Esophagus muscularis mucosa (tissue), 4 donors: ENCODE data around the gene ROBO4. TPM values are rescaled to one million over a fixed set of nuclear protein-coding genes. Genes with fewer than 3 reads are reported as not detected.
A peak's percentile ranks its signal among the peaks of the same experiment; 100 is the strongest.

ENCODE experiments used
- DNase-seq: peaks from one replicate; pipeline ENCODE4 v3.0.0-alpha.2; 2017; ENCODE audit errors: extremely low spot score
- H3K27ac ChIP-seq, 4 donors: fragments of 200-600 bp; sonication (generic); replicated peaks in 1 of 4; 1 replicate in 3 of 4; 2 replicates in 1 of 4; pipeline ENCODE4 v1.5.1; 2016 to 2019; ENCODE audit warnings: mild to moderate bottlenecking in 1 of 4
- H3K27me3 ChIP-seq, 4 donors: fragments of 200-600 bp; sonication (generic); one replicate each; pipeline versions ENCODE4 v1.5.1 to v1.6.0; 2016 to 2019
- H3K36me3 ChIP-seq, 4 donors: fragments of 200-600 bp; sonication (generic); one replicate each; pipeline ENCODE4 v1.5.1; 2016 to 2019
- H3K4me1 ChIP-seq, 4 donors: fragments of 200-600 bp; sonication (generic); one replicate each; pipeline ENCODE4 v1.5.1; 2016 to 2019
- H3K4me3 ChIP-seq, 4 donors: fragments of 200-600 bp; sonication (generic); 1 replicate in 2 of 4; 2 replicates in 2 of 4; pipeline ENCODE4 v1.5.1; 2016 to 2019; ENCODE audit warnings: mild to moderate bottlenecking in 4 of 4, moderate library complexity in 1 of 4
- H3K9me3 ChIP-seq, 4 donors: fragments of 200-600 bp; sonication (generic); 1 replicate in 3 of 4; 2 replicates in 1 of 4; pipeline ENCODE4 v1.5.1; 2016 to 2019
- EP300 ChIP-seq: sonication (generic); formaldehyde crosslinking; IDR thresholded peaks from one replicate; pipeline ENCODE4 v1.6.1; 2017; ENCODE audit warnings: antibody characterized with exemption
- POLR2A ChIP-seq: fragments of 450-650 bp; IDR thresholded peaks from one replicate; pipeline ENCODE4 v1.6.1; 2017; ENCODE audit warnings: antibody characterized with exemption, moderate library complexity, mild to moderate bottlenecking, low read depth
- POLR2AphosphoS5 ChIP-seq, 2 donors: sonication (generic); formaldehyde crosslinking; IDR thresholded peaks; one replicate each; pipeline ENCODE4 v1.6.1; 2017; ENCODE audit warnings: antibody characterized with exemption in 2 of 2
- WGBS: methylation state at CpG from one replicate; pipeline ENCODE4 v1.1.5; 2018; 5-methylcytosine and 5-hydroxymethylcytosine counted together
- intact Hi-C: fragments of 100-400 bp; cut with DNase I; formaldehyde crosslinking; loops from one replicate; pipeline ENCODE4 v1.15.1; 2023
- total RNA-seq, 4 donors: library from RNA; depleted of rRNA; stranded (reverse); fragments of >200 nt; gene quantifications; one replicate each; pipeline versions ENCODE4 v1.1.0 to v1.2.1, GENCODE V29; 2016
- TF ChIP-seq, protein P1 (sequence below), 3 experiments: fragments of 200-600 bp in 2 of 3; fragments of 450-650 bp in 1 of 3; sonication (generic) in 2 of 3; IDR thresholded peaks; one replicate each; pipeline ENCODE4 v1.5.1; 2017 to 2019; ENCODE audit warnings: antibody characterized with exemption in 3 of 3, mild to moderate bottlenecking in 2 of 3, moderate library complexity in 1 of 3

The ROBO4 gene
- total RNA-seq, 4 donors from 2014 or later = 16.2 to 49.8 (median 36.7) TPM

DNA sequence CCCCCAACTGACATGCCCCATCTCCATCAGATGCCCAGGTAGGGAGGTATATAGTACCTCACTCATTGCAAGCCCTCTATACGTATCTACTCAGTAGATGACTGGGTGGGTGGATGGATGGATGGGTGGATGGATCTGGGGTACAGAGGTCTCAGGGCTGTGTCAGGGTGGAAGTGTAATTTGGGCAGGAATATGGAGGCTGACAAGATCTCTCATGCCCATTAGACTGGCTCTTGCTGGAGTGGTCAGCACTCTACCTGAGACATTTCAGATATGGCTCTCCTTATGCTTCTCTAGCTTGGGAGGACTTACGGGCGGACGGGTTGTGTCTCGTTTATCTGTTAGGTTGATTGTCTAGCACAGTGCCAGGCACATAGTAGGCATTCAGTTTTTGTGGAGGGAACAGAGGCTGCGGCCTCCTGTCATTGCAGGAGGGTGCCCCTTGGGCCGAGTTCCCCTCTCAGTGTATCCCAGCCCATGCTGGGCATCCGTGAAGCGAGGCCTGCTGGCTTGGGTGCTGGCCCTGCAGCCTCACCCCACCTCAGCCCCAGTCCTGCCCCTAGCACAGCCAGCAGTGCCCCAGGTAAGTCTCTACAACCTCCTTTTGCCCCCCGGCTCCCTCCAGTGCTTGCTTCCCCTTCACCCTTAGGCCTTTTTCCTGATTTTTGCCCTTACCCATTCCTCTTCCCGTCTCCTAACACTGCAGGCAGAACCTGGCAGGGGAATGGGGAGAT lies 18.7 kb downstream of the ROBO4 start:
- intact Hi-C loops = loop anchor here (5.0 kb wide), 1 partner anchor 73 kb away; the partner anchor contains the start of gene CCDC15
- peaks cover 0 to 11% (median 0%) of the 10 kb centered on the region in 4 donors for H3K27me3 ChIP-seq
- no peak overlapping the region for H3K27ac ChIP-seq
- H3K4me3 ChIP-seq = no peak overlapping the region
- WGBS = 93% methylated on average over 11 of the region's 11 CpGs
- H3K9me3 ChIP-seq = no peaks in the 10 kb centered on the region
- no peak for TF ChIP-seq POLR2AphosphoS5 (IDR thresholded peaks at IDR 0.05)
- no peak for TF ChIP-seq EP300
- no peak for TF ChIP-seq POLR2A
- TF ChIP-seq, protein P1, sequence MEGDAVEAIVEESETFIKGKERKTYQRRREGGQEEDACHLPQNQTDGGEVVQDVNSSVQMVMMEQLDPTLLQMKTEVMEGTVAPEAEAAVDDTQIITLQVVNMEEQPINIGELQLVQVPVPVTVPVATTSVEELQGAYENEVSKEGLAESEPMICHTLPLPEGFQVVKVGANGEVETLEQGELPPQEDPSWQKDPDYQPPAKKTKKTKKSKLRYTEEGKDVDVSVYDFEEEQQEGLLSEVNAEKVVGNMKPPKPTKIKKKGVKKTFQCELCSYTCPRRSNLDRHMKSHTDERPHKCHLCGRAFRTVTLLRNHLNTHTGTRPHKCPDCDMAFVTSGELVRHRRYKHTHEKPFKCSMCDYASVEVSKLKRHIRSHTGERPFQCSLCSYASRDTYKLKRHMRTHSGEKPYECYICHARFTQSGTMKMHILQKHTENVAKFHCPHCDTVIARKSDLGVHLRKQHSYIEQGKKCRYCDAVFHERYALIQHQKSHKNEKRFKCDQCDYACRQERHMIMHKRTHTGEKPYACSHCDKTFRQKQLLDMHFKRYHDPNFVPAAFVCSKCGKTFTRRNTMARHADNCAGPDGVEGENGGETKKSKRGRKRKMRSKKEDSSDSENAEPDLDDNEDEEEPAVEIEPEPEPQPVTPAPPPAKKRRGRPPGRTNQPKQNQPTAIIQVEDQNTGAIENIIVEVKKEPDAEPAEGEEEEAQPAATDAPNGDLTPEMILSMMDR (IDR thresholded peaks at IDR 0.05) = no peak
- H3K36me3 ChIP-seq = peaks cover 0 to 2% (median 0%) of the 10 kb centered on the region in 4 donors
- no peak for DNase-seq
- peaks cover 27 to 43% (median 30%) of the 10 kb centered on the region in 4 donors for H3K4me1 ChIP-seq

DNA sequence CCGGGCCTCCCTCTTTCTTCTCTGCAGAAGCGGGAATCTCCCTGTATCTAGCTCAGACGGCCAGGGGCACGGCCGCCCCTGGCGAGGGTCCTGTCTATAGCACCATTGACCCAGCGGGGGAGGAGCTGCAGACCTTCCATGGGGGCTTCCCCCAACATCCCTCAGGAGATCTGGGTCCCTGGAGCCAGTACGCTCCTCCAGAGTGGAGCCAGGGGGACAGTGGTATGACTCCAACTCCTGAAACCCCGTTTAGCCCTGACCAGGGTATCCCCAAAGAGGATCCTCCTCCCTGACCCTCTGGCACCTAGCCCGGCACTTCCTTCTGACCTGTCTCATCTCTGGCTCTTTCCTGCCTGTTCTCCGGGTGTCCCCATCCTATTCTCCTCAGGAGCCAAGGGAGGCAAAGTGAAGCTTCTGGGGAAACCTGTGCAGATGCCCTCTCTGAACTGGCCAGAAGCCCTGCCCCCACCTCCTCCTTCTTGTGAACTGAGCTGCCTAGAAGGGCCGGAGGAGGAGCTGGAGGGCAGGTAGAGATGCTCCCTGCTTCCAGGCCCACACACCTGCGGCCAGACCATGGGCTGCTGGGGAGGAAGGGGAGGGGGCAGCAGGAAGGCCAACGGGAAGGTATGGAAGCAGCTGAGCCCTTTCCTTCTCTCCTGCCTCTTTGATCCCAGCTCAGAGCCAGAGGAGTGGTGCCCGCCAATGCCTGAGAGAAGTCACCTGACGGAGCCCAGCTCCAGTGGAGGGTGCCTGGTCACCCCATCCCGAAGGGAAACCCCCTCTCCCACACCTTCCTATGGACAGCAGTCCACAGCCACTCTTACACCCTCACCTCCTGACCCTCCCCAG lies 19.5 kb downstream of the ROBO4 start:
- peak overlapping the region in 2 of 4 donors; percentile 73 to 83 for H3K4me3 ChIP-seq
- H3K27ac ChIP-seq = peak overlapping the region in 2 of 4 donors; percentile 92
- intact Hi-C loops = loop anchor here (5.0 kb wide), 1 partner anchor 74 kb away; the partner anchor contains the start of gene CCDC15
- peaks cover 0 to 19% (median 0%) of the 10 kb centered on the region in 4 donors for H3K27me3 ChIP-seq
- peaks cover 27 to 40% (median 30%) of the 10 kb centered on the region in 4 donors for H3K4me1 ChIP-seq
- no peak for TF ChIP-seq POLR2A
- no peak for TF ChIP-seq EP300
- TF ChIP-seq POLR2AphosphoS5 (IDR thresholded peaks at IDR 0.05) = no peak
- TF ChIP-seq, protein P1 (IDR thresholded peaks at IDR 0.05) = no peak
- no peak for DNase-seq
- H3K36me3 ChIP-seq = no peaks in the 10 kb centered on the region
- 69% methylated on average over 17 of the region's 17 CpGs for WGBS
- H3K9me3 ChIP-seq = no peaks in the 10 kb centered on the region

DNA sequence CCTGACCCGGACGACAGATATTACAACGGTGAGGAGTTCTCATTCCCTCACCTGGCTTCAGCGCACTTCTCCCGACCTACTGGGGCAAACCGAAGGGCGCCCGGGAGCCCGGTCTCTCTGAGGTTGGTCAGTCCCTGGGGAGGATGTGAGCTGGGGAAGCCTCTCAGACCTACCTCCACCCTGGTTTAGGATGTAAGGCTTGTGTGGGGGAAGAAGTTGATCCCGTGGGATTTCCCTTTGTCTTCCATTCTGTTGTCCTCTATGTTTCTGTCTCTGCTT lies 20.1 kb downstream of the ROBO4 start:
- Histone ChIP-seq H3K27me3 (peaks cover 0 to 25% (median 0%) of the 10 kb centered on the region in 4 donors), H3K27ac (peak overlapping the region; percentile 86 to 92 (median 90)), H3K9me3 (no peaks in the 10 kb centered on the region), H3K36me3 (no peaks in the 10 kb centered on the region), H3K4me3 (peak overlapping the region; percentile 58 to 83 (median 72)), H3K4me1 (peaks cover 21 to 34% (median 28%) of the 10 kb centered on the region in 4 donors)
- 49% methylated on average over 10 of the region's 10 CpGs for WGBS
- intact Hi-C loops = loop anchor here (5.0 kb wide), 1 partner anchor 75 kb away; the partner anchor contains the start of gene CCDC15
- TF ChIP-seq, protein P1 (IDR thresholded peaks at IDR 0.05) = no peak
- TF ChIP-seq POLR2AphosphoS5 (IDR thresholded peaks at IDR 0.05) (no peak), EP300 (no peak), POLR2A (no peak)
- DNase-seq = no peak

DNA sequence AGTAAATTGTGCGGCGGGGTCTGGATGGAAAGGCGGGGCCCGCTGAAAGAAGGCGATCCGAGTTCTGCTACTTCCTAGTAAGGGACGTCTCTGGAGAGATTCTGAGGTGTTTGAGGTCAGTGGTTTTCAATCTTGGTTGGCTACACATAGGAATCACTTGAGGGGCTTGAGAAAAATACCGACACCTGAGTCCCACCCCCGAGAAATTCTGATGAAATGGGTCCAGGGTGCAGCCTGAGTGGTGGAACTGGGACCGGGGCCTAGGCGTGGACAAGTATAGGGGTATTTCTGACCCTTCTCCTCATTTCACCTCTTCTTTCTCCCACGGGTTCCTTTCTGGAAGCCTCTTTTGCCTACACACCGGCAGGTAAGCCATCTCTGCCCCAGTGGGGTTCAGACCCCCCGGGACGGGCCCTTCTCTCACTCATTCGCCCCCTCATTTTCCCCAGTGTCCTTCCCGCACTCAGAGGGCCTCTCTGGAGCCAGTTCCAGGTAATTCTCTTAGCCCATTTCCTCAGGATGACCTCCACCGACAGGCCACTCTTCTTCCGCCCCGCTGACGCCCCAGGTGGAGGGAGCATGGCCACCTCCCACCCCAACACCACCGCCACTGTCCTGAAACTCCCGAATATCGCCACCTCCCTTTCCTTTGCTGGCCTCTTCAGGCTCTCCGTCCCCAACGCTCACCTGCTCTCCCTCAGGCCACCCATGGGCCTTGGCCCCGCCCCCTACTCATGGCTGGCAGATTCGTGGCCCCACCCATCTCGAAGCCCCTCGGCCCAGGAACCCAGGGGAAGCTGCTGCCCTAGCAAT lies 20.6 kb downstream of the ROBO4 start:
- DNase-seq = no peak
- H3K27me3 ChIP-seq = peaks cover 0 to 30% (median 2%) of the 10 kb centered on the region in 4 donors
- intact Hi-C loops = loop anchor here (5.0 kb wide), 1 partner anchor 75 kb away; the partner anchor contains the start of gene CCDC15
- no peaks in the 10 kb centered on the region for H3K9me3 ChIP-seq
- no peak for TF ChIP-seq POLR2AphosphoS5 (IDR thresholded peaks at IDR 0.05)
- TF ChIP-seq, protein P1 (IDR thresholded peaks at IDR 0.05) = no peak
- no peak for TF ChIP-seq EP300
- no peak for TF ChIP-seq POLR2A
- H3K4me1 ChIP-seq = peaks cover 18 to 30% (median 27%) of the 10 kb centered on the region in 4 donors
- H3K36me3 ChIP-seq = no peaks in the 10 kb centered on the region
- WGBS = 26% methylated on average over 29 of the region's 30 CpGs
- peak overlapping the region; percentile 58 to 83 (median 72) for H3K4me3 ChIP-seq
- H3K27ac ChIP-seq = peak overlapping the region; percentile 86 to 92 (median 90)
